HG02840 (cell line): ENCODE measurements around the gene PRIMA1.

Source experiments
- ATAC-seq: cut with Tn5 transposase; IDR thresholded peaks from one replicate; pipeline ENCODE4 v1.9.1; 2021; ENCODE audit warnings: mild to moderate bottlenecking, moderate library complexity, moderate number of reproducible peaks; ENCODE audit not compliant: unreplicated experiment, low FRiP score

PRIMA1 gene

GRCh38 chr14:93734086-93734822 is 54.0 kb downstream of the PRIMA1 start:
- no peak for ATAC-seq

GRCh38 chr14:93733631-93734030 is 54.7 kb downstream of the PRIMA1 start:
- ATAC-seq = no peak

- no peak for ATAC-seq
Observed at GRCh38 chr14:93733231-93733630, 55.1 kb downstream of the PRIMA1 start.

- ATAC-seq = no peak
Observed at GRCh38 chr14:93732524-93732923, 55.8 kb downstream of the PRIMA1 start.

- no peak for ATAC-seq
Observed at GRCh38 chr14:93731753-93732152, 56.5 kb downstream of the PRIMA1 start.

- no peak for ATAC-seq
Observed at GRCh38 chr14:93729993-93730392, 58.3 kb downstream of the PRIMA1 start.

GRCh38 chr14:93728651-93729016 is 59.7 kb downstream of the PRIMA1 start:
- ATAC-seq = no peak

GRCh38 chr14:93727917-93728650 is 60.2 kb downstream of the PRIMA1 start:
- no peak for ATAC-seq

- no peak for ATAC-seq
Observed at GRCh38 chr14:93727039-93727740, 61.1 kb downstream of the PRIMA1 start.

- no peak for ATAC-seq
Observed at GRCh38 chr14:93725993-93726392, 62.3 kb downstream of the PRIMA1 start.

GRCh38 chr14:93725002-93725582 is 63.2 kb downstream of the PRIMA1 start:
- ATAC-seq = no peak

- ATAC-seq = no peak
Observed at GRCh38 chr14:93723001-93723400, 65.3 kb downstream of the PRIMA1 start.

GRCh38 chr14:93720981-93721483 is 67.3 kb downstream of the PRIMA1 start:
- no peak for ATAC-seq

GRCh38 chr14:93720076-93720815 is 68.0 kb downstream of the PRIMA1 start:
- ATAC-seq = no peak

GRCh38 chr14:93719256-93719655 is 69.0 kb downstream of the PRIMA1 start:
- ATAC-seq = no peak

- no peak for ATAC-seq
Observed at GRCh38 chr14:93717668-93718320, 70.5 kb downstream of the PRIMA1 start.

- no peak for ATAC-seq
Observed at GRCh38 chr14:93716746-93717667, 71.3 kb downstream of the PRIMA1 start.

GRCh38 chr14:93716002-93716745 is 72.1 kb downstream of the PRIMA1 start:
- no peak for ATAC-seq
